ENCODE data around the gene ATF7IP2. TPM values are rescaled to one million over a fixed set of nuclear protein-coding genes. Genes with fewer than 3 reads are reported as not detected.

Gene ATF7IP2
- total RNA-seq, 1 experiment from 2014 or later, result 7.4 TPM

- peaks cover 8 to 10% of the 10 kb centered on the region in 2 experiments; a peak in 2 of 4 replicates for H3K9me3 ChIP-seq (ENCODE audit: control insufficient read depth in 1 of 2, insufficient read depth in 1 of 2, low read depth in 1 of 2, low read length in 2 of 2)
- no peak overlapping the region for H3K4me2 ChIP-seq (ENCODE audit: low read length)
- ChIA-PET POLR2A (no interaction called here), RAD21 (ENCODE audit: low non-redundant PET in 1 of 2, low total read pairs in 2 of 2, uncharacterized antibody in 2 of 2, unreplicated experiment in 2 of 2) (no interaction called here), CTCF (no interaction called here)
- H2AFZ ChIP-seq (ENCODE audit: low read depth, low read length, poor library complexity, severe bottlenecking), result no peak overlapping the region
- no peak for DNase-seq (ENCODE audit: low read depth, low spot score)
- no peaks in the 10 kb centered on the region for H3K36me3 ChIP-seq (ENCODE audit: control insufficient read depth in 1 of 2, insufficient read depth in 2 of 2, low read length in 2 of 2)
- H3K27me3 ChIP-seq (ENCODE audit: insufficient read depth, low read length), result no peaks in the 10 kb centered on the region
- TF ChIP-seq TCF7L2 (IDR thresholded peaks at IDR 0.05; ENCODE audit: borderline replicate concordance, extremely low read depth, insufficient read depth, insufficient read length) (no peak), REST (IDR thresholded peaks at IDR 0.05; ENCODE audit: low read depth) (no peak), ZBTB33 (IDR thresholded peaks at IDR 0.05; ENCODE audit: extremely low read depth, insufficient replicate concordance, low read length) (no peak), SP1 (IDR thresholded peaks at IDR 0.05; ENCODE audit: low read depth) (no peak), EZH2phosphoT487 (IDR thresholded peaks at IDR 0.05; ENCODE audit: borderline replicate concordance) (no peak), YY1 (IDR thresholded peaks at IDR 0.05; ENCODE audit: extremely low read depth, insufficient replicate concordance, low read depth, low read length) (no peak), POLR2AphosphoS5 (IDR thresholded peaks at IDR 0.05; ENCODE audit: low read depth, low read length) (no peak)
- BruUV-seq (replicated peaks), result no TSS peak
- H3K4me1 ChIP-seq (ENCODE audit: control insufficient read depth in 1 of 2, insufficient read depth in 2 of 2, low read length in 2 of 2), result no peaks in the 10 kb centered on the region
- no peak overlapping the region for H3K9ac ChIP-seq (ENCODE audit: low read length)
- no peak for ATAC-seq
- H4K20me1 ChIP-seq (ENCODE audit: insufficient read depth), result no peaks in the 10 kb centered on the region
- no peak overlapping the region for H3K27ac ChIP-seq (ENCODE audit: low read depth, low read length)
- intact Hi-C loops (cut with micrococcal nuclease), result no loop called here
- no peaks in the 10 kb centered on the region for H3K79me2 ChIP-seq (ENCODE audit: insufficient read depth, low read length)
- H3K9me2 ChIP-seq (ENCODE audit: insufficient read depth), result no peaks in the 10 kb centered on the region
- H3K4me3 ChIP-seq (replicated peaks in 1 of 2; ENCODE audit: low read depth in 1 of 2, low read length in 2 of 2), result no peak overlapping the region
Observed at GRCh38 chr16:10405386-10405939, 19.6 kb downstream of the ATF7IP2 start.
